Measurements from ENCODE around the gene CAPZA2.
"Not testable (repeated sequence)": the region's sequence is repeated elsewhere in the genome, so short reads cannot be mapped to it uniquely, and the experiment has no call there.

Gene CAPZA2

GRCh38 chr7:116953906-116954838 is 91.8 kb downstream of the CAPZA2 start:
- peak; percentile 15 for DNase-seq (ENCODE audit: low spot score)

- no peak for DNase-seq (ENCODE audit: low spot score)
Observed at GRCh38 chr7:116955340-116955739, 93.0 kb downstream of the CAPZA2 start.

- no peak for DNase-seq (ENCODE audit: low spot score)
Observed at GRCh38 chr7:116955801-116956476, 93.6 kb downstream of the CAPZA2 start.

- no peak for DNase-seq (ENCODE audit: low spot score)
Observed at GRCh38 chr7:116956477-116956804, 94.1 kb downstream of the CAPZA2 start.

- DNase-seq (ENCODE audit: low spot score) = no peak
Observed at GRCh38 chr7:116957874-116958273, 95.5 kb downstream of the CAPZA2 start.

GRCh38 chr7:116961966-116962673 is 99.7 kb downstream of the CAPZA2 start:
- peak; percentile 7 for DNase-seq (ENCODE audit: low spot score)

DNA sequence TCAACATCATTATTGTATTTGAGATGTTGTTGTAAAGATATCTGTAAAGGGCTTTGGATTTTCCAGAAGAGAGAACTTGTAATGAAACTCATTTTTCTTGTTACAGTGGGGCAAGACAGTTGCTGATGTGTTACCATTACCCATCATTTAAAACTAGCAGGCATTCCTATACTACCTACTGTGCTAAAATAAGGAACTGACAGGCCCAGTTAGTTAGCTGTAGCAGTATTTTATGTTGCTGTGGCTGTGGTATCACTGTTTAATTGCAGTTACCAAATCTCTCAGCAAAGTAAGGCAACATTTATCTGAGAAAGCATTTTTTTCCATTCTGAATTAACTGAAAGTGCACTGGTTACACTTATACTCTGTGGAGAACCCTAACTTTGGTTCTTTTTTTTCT is 100.8 kb downstream of the CAPZA2 start:
- DNase-seq (ENCODE audit: low spot score) = no peak

- no peak for DNase-seq (ENCODE audit: low spot score)
Observed at GRCh38 chr7:116966601-116967000, 104.2 kb downstream of the CAPZA2 start.

- DNase-seq (ENCODE audit: low spot score) = no peak
Observed at GRCh38 chr7:116967254-116967922, 105.0 kb downstream of the CAPZA2 start.

DNA sequence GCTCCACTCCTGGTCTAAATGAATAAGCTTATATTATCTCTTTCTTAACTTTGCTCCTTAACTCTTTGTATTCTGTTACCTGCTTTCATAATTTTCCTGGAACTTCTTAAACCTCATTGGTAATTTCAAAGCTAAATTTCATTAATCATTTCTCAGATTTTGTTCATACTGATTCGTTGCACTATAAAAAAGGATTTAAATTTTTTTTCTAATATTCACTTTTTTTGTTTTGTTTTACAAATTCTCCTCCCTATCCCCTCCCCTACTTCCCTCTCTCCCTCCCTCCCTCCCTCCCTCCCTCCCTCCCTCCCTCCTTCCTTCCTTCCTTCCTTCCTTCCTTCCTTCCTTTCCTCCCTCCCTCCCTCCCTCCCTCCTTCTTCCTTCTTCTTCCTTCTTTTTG is 105.6 kb downstream of the CAPZA2 start:
- no peak for DNase-seq (ENCODE audit: low spot score)

DNA sequence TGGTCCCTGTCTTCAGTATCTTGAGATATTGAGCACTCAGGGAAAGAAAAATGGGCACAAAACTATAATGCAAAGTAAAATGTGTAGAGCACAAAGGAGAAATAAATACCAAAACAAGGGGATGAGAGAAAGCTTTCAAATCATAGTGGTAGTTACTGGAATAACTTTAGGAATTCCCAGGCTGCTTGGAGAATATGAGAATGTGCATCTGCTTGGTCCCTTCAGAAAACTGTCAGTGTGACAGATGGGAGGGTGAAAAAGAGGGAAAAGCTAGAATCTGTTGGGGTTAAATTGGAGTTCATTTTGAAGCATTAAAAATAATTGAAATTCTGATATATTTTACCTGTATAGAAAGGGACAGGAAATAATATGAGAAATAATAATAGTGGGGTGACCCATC is 106.2 kb downstream of the CAPZA2 start:
- DNase-seq (ENCODE audit: low spot score) = no peak

DNA sequence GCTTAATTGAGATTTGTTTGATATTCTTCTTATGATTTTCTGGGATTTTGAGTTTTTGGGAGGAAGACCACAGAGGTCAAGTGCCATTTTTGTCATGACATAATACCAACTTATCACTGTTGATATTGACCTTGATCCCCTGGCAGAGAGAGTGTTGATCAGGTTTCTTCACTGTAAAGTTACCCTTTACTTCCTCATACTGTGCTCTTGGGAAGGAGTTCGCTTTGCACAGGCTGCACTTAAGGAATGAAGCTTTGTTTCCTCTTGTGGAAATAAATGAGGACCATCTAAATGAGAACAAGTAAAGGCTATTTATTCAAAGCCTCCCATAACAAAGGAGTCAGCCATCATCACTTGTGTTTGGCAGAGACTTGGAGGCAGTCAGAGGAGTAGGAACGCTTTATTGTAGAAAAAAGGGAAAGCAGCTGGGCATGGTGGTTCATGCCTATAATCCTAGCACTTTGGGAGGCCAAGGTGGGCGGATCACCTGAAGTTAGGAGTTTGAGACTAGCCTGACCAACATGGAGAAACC is 107.0 kb downstream of the CAPZA2 start:
- no peak for DNase-seq (ENCODE audit: low spot score)

DNA sequence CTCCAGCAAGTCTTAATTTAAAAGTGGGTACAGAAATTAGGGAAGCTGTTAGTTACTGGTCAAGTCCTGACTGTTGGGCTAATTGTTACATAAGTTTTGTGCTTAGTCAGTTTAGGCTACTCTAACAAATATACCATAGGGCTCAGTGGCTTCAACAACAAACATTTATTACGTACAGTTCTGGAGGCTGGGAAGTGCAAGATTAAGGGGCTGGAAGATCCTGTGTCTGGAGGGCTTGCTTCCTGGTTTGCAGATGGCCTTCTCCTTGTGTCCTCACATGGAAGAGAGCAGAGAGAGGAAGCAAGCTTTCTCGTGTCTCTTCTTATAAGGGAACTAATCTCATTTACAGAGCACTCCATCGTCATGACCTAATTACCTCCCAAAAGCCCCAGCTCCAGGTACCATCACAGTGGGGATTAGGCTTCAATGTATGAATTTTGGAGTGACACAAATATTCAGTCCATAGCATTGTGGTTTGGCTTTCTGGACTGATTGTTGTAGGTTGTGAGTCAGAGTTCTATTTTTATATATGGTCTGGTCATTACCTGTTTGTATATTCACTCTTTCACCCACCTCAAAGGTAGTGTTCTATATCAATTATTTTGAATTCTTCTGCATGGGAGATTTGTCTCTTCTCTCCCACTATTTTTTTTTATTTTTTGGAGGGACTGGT is 108.0 kb downstream of the CAPZA2 start:
- no peak for DNase-seq (ENCODE audit: low spot score)

GRCh38 chr7:116971153-116971552 is 108.8 kb downstream of the CAPZA2 start:
- DNase-seq (ENCODE audit: low spot score) = not testable (repeated sequence)
